HepG2 (cell line): ENCODE measurements around the gene LMF2. TPM values are rescaled to one million over a fixed set of nuclear protein-coding genes. Genes with fewer than 3 reads are reported as not detected.
"Not testable (repeated sequence)": the region's sequence is repeated elsewhere in the genome, so short reads cannot be mapped to it uniquely, and the experiment has no call there.

Experiments used
- ADNP ChIP-seq: sonication (generic); formaldehyde crosslinking; IDR thresholded peaks from 2 replicates; pipeline ENCODE4 v1.4.0; 2020; ENCODE audit warnings: missing genetic modification reagents
- FOXA1 ChIP-seq, 2 experiments: fragments of 450-650 bp in 1 of 2; sonication (generic) in 1 of 2; formaldehyde crosslinking in 1 of 2; IDR thresholded peaks; 2 replicates each; pipeline versions ENCODE4 v1.4.0 to v1.6.1; 2016 to 2020; ENCODE audit warnings: missing genetic modification reagents in 1 of 2
- FOXP1 ChIP-seq, 2 experiments: fragments of 450-650 bp in 1 of 2; IDR thresholded peaks; 2 replicates each; pipeline ENCODE4 v1.6.1; 2017 to 2018; ENCODE audit warnings: antibody characterized with exemption in 1 of 2
- KAT8 ChIP-seq: IDR thresholded peaks from 2 replicates; pipeline ENCODE4 v1.6.1; 2016; ENCODE audit warnings: missing genetic modification reagents, missing compliant biosample characterization
- RXRB ChIP-seq: IDR thresholded peaks from 2 replicates; pipeline ENCODE4 v1.6.1; 2016; ENCODE audit warnings: borderline replicate concordance, missing genetic modification reagents, missing compliant biosample characterization
- SAP130 ChIP-seq: IDR thresholded peaks from 2 replicates; pipeline ENCODE4 v1.6.1; 2016; ENCODE audit warnings: low read depth
- TEAD3 ChIP-seq: optimal IDR thresholded peaks from 2 replicates; pipeline ENCODE3; 2016; ENCODE audit warnings: borderline replicate concordance
- ZGPAT ChIP-seq: IDR thresholded peaks from 2 replicates; pipeline ENCODE4 v1.6.1; 2016; ENCODE audit warnings: mild to moderate bottlenecking
- ZNF121 ChIP-seq: sonication (generic); formaldehyde crosslinking; IDR thresholded peaks from 2 replicates; pipeline ENCODE4 v1.5.0; 2020; ENCODE audit warnings: mild to moderate bottlenecking, missing genetic modification reagents
- ZNF280D ChIP-seq: sonication (generic); formaldehyde crosslinking; IDR thresholded peaks from 2 replicates; pipeline ENCODE4 v1.5.1; 2020; ENCODE audit warnings: mild to moderate bottlenecking, missing genetic modification reagents
- ZNF292 ChIP-seq: sonication (generic); formaldehyde crosslinking; IDR thresholded peaks from 2 replicates; pipeline ENCODE4 v1.8.1; 2022; ENCODE audit warnings: mild to moderate bottlenecking, low read depth, missing genetic modification reagents, borderline replicate concordance
- ZNF644 ChIP-seq: IDR thresholded peaks from 2 replicates; pipeline ENCODE4 v1.6.1; 2016; ENCODE audit warnings: low read depth
- polyA plus RNA-seq, 8 experiments: library from polyadenylated mRNA; depleted of rRNA in 3 of 8; stranded (reverse) in 7 of 8; unstranded in 1 of 8; fragments of >200 nt; fragmentation: Illumina TruSeq in 4 of 8; extraction: Trizol in 4 of 8; gene quantifications; 2 replicates each; pipeline versions ENCODE4 v1.2.1 to v1.2.3, GENCODE V29; 2011 to 2016; ENCODE audit warnings: low read depth in 4 of 8, missing spikeins in 1 of 8, mixed read lengths in 1 of 8; ENCODE audit not compliant: insufficient read depth in 1 of 8
- total RNA-seq, 5 experiments: library from RNA; depleted of rRNA; stranded (reverse); fragments of >200 nt; fragmentation: Illumina TruSeq; extraction: Trizol; gene quantifications; 2 replicates each; pipeline ENCODE4 v1.2.3, GENCODE V29; 2016; ENCODE audit warnings: low read depth in 1 of 5
- TF ChIP-seq, protein P1 (sequence below), 2 experiments: fragments of 450-650 bp in 1 of 2; sonication (generic) in 1 of 2; formaldehyde crosslinking; IDR thresholded peaks; 2 replicates each; pipeline versions ENCODE4 v1.5.0 to v1.8.0; 2020 to 2022; ENCODE audit warnings: mild to moderate bottlenecking in 1 of 2, missing genetic modification reagents in 1 of 2
- TF ChIP-seq, protein P2 (sequence below): sonication (generic); formaldehyde crosslinking; conservative IDR thresholded peaks from 2 replicates; pipeline ENCODE4 v1.4.0; 2020; ENCODE audit warnings: mild to moderate bottlenecking, missing genetic modification reagents, moderate library complexity
- TF ChIP-seq, protein P3 (sequence below): sonication (generic); formaldehyde crosslinking; IDR thresholded peaks from 2 replicates; pipeline ENCODE4 v1.4.0; 2020; ENCODE audit warnings: missing genetic modification reagents

Gene LMF2
- total and polyA plus RNA-seq, 2 of the 13 experiments (the other 11 are each of a cell fraction or from before 2014, with no cell fraction given), result 23.3 to 30.6 TPM

DNA sequence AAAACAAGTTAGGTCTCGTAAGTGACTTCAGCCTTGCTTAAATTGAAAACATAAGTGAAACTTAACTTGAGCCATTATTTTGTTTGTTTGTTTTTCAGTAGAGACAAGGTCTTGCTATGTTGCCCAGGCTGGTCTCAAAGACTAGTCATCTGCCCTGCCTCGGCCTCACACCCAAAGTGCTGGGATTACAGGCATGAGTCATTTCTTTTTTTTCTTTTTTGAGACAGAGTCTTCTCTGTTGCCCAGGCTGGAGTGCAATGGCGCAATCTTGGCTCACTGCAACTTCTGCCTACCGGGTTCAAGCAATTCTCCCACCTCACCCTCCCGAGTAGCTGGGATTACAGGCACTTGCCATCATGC is 34.1 kb upstream of the LMF2 start (continued):
- TF ChIP-seq TEAD3 (CRISPR knock-in tag), result peak; percentile 33
- TF ChIP-seq ZNF644 (CRISPR knock-in tag), result 0 out of 2 replicates have a peak, but pooled peaks have one; percentile 43
- TF ChIP-seq ZGPAT (CRISPR knock-in tag), result peak; percentile 44; the same call in 1 of the 2 replicates
- TF ChIP-seq ZNF280D (CRISPR knock-in tag), result peak; percentile 49; the same call in 1 of the 2 replicates
- TF ChIP-seq RXRB, result 0 out of 2 replicates have a peak, but pooled peaks have one; percentile 32
- TF ChIP-seq, protein P1, sequence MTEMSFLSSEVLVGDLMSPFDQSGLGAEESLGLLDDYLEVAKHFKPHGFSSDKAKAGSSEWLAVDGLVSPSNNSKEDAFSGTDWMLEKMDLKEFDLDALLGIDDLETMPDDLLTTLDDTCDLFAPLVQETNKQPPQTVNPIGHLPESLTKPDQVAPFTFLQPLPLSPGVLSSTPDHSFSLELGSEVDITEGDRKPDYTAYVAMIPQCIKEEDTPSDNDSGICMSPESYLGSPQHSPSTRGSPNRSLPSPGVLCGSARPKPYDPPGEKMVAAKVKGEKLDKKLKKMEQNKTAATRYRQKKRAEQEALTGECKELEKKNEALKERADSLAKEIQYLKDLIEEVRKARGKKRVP (CRISPR knock-in tag; IDR thresholded peaks at IDR 0.05), result 0 out of 4 replicates have a peak, but pooled peaks of 1 of the 2 experiments have one; percentile 11
- TF ChIP-seq SAP130 (CRISPR knock-in tag), result peak; percentile 41
- TF ChIP-seq ADNP, result 0 out of 2 replicates have a peak, but pooled peaks have one; percentile 12
- TF ChIP-seq KAT8 (CRISPR knock-in tag), result 0 out of 2 replicates have a peak, but pooled peaks have one; percentile 26
- 0 out of 2 replicates have a peak, but pooled peaks have one; percentile 37 for TF ChIP-seq ZNF292 (CRISPR knock-in tag)
- TF ChIP-seq ZNF121, result peak; percentile 98
- TF ChIP-seq FOXP1, FOXA1 (IDR thresholded peaks at IDR 0.05): not testable (repeated sequence)
- TF ChIP-seq FOXP1 (CRISPR knock-in tag; IDR thresholded peaks at IDR 0.05), result 0 out of 2 replicates have a peak, but pooled peaks have one; percentile 20
- TF ChIP-seq FOXA1 (CRISPR knock-in tag; IDR thresholded peaks at IDR 0.05), result peak; percentile 24; the same call in 1 of the 2 replicates
- TF ChIP-seq, protein P2, sequence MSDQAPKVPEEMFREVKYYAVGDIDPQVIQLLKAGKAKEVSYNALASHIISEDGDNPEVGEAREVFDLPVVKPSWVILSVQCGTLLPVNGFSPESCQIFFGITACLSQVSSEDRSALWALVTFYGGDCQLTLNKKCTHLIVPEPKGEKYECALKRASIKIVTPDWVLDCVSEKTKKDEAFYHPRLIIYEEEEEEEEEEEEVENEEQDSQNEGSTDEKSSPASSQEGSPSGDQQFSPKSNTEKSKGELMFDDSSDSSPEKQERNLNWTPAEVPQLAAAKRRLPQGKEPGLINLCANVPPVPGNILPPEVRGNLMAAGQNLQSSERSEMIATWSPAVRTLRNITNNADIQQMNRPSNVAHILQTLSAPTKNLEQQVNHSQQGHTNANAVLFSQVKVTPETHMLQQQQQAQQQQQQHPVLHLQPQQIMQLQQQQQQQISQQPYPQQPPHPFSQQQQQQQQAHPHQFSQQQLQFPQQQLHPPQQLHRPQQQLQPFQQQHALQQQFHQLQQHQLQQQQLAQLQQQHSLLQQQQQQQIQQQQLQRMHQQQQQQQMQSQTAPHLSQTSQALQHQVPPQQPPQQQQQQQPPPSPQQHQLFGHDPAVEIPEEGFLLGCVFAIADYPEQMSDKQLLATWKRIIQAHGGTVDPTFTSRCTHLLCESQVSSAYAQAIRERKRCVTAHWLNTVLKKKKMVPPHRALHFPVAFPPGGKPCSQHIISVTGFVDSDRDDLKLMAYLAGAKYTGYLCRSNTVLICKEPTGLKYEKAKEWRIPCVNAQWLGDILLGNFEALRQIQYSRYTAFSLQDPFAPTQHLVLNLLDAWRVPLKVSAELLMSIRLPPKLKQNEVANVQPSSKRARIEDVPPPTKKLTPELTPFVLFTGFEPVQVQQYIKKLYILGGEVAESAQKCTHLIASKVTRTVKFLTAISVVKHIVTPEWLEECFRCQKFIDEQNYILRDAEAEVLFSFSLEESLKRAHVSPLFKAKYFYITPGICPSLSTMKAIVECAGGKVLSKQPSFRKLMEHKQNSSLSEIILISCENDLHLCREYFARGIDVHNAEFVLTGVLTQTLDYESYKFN (CRISPR knock-in tag), result 0 out of 2 replicates have a peak, but pooled peaks have one; percentile 29
- TF ChIP-seq, protein P3, sequence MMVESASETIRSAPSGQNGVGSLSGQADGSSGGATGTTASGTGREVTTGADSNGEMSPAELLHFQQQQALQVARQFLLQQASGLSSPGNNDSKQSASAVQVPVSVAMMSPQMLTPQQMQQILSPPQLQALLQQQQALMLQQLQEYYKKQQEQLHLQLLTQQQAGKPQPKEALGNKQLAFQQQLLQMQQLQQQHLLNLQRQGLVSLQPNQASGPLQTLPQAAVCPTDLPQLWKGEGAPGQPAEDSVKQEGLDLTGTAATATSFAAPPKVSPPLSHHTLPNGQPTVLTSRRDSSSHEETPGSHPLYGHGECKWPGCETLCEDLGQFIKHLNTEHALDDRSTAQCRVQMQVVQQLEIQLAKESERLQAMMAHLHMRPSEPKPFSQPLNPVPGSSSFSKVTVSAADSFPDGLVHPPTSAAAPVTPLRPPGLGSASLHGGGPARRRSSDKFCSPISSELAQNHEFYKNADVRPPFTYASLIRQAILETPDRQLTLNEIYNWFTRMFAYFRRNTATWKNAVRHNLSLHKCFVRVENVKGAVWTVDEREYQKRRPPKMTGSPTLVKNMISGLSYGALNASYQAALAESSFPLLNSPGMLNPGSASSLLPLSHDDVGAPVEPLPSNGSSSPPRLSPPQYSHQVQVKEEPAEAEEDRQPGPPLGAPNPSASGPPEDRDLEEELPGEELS (CRISPR knock-in tag), result peak; percentile 17; the same call in 1 of the 2 replicates
